CD4-positive, alpha-beta T cell (primary cell): Measurements from ENCODE around the gene ZNF302. TPM values are rescaled to one million over a fixed set of nuclear protein-coding genes. Genes with fewer than 3 reads are reported as not detected.

Experiments used
- ATAC-seq: fragments of 200-7000 bp; cut with Tn5 transposase; one replicate; pipeline ENCODE4 v1.10.0; 2022; ENCODE audit warnings: mild to moderate bottlenecking; ENCODE audit not compliant: poor library complexity
- CTCF ChIA-PET: fragments of 350-600 bp; sonication (Branson Sonifier 250); formaldehyde crosslinking; loops from one replicate; lab custom pipeline; 2021; ENCODE audit warnings: antibody characterized with exemption, inconsistent platforms; lab: Charles Lee
- POLR2A ChIA-PET: fragments of 350-600 bp; sonication (Branson Sonifier 250); formaldehyde crosslinking; loops from one replicate; lab custom pipeline; 2021; ENCODE audit warnings: antibody characterized with exemption, inconsistent platforms; lab: Charles Lee
- DNase-seq, 14 experiments: peaks; one replicate each; pipeline ENCODE4 v3.0.0-alpha.2; 2013 to 2020; ENCODE audit warnings: mixed read lengths in 2 of 14
- H3K27ac ChIP-seq, 2 donors: one replicate each; pipeline versions ENCODE4 v1.5.1 to v1.7.0; 2013; ENCODE audit warnings: low read length in 2 of 2, low read depth in 1 of 2, mild to moderate bottlenecking in 1 of 2
- H3K27me3 ChIP-seq, 2 experiments: 1 replicate in 1 of 2; 2 replicates in 1 of 2; pipeline versions ENCODE4 v1.6.1 to v1.7.0; 2013; ENCODE audit warnings: low read length in 2 of 2, control low read depth in 1 of 2, mild to moderate bottlenecking in 1 of 2, moderate library complexity in 1 of 2; ENCODE audit not compliant: insufficient read depth in 2 of 2, control insufficient read depth in 1 of 2
- H3K36me3 ChIP-seq: one replicate; pipeline ENCODE4 v1.6.1; 2013; ENCODE audit warnings: low read length, control low read depth; ENCODE audit not compliant: insufficient read depth
- H3K4me1 ChIP-seq: one replicate; pipeline ENCODE4 v1.6.1; 2013; ENCODE audit warnings: low read length, control low read depth; ENCODE audit not compliant: insufficient read depth
- H3K4me3 ChIP-seq: one replicate; pipeline ENCODE4 v1.5.1; 2013; ENCODE audit warnings: mild to moderate bottlenecking, low read length, moderate library complexity
- H3K9me3 ChIP-seq, 2 experiments: 1 replicate in 1 of 2; 2 replicates in 1 of 2; pipeline versions ENCODE4 v1.6.1 to v1.7.0; 2013; ENCODE audit warnings: low read length in 2 of 2, mild to moderate bottlenecking in 2 of 2, control low read depth in 1 of 2, moderate library complexity in 1 of 2; ENCODE audit not compliant: control insufficient read depth in 1 of 2, insufficient read depth in 1 of 2
- H3K27ac Mint-ChIP-seq: one replicate; pipeline ENCODE4 v1.8.0; 2020; ENCODE audit warnings: mixed read lengths
- H3K27me3 Mint-ChIP-seq: one replicate; pipeline ENCODE4 v1.8.0; 2021; ENCODE audit warnings: mixed read lengths
- H3K36me3 Mint-ChIP-seq: one replicate; pipeline ENCODE4 v1.8.0; 2021; ENCODE audit warnings: low read depth, mixed read lengths
- H3K4me1 Mint-ChIP-seq: one replicate; pipeline ENCODE4 v1.8.0; 2021; ENCODE audit warnings: low read depth, mixed read lengths
- H3K4me3 Mint-ChIP-seq: one replicate; pipeline ENCODE4 v1.8.0; 2020; ENCODE audit warnings: mild to moderate bottlenecking, mixed read lengths
- H3K9me3 Mint-ChIP-seq: one replicate; pipeline ENCODE4 v1.8.0; 2020; ENCODE audit warnings: mixed read lengths
- intact Hi-C, 2 experiments: fragments of 100-400 bp; cut with DNase I in 1 of 2; cut with micrococcal nuclease in 1 of 2; formaldehyde crosslinking; loops; one replicate each; pipeline versions ENCODE4 v1.15.1 to v1.9.0; 2023 to 2025; cut with DNase I, micrococcal nuclease
- total RNA-seq, 174 experiments: library from RNA in 2 of 174; stranded (reverse) in 2 of 174; gene quantifications; one replicate each; pipeline ENCODE4 v1.2.3 and lab custom pipeline; 2021 to 2026
- TF ChIP-seq, protein P1 (sequence below): fragments of 200-600 bp; IDR thresholded peaks from one replicate; pipeline ENCODE4 v1.8.0; 2022; ENCODE audit warnings: antibody characterized with exemption, mild to moderate bottlenecking

ZNF302 gene
- total RNA-seq, 2 experiments from 2014 or later: 12.2 to 12.9 TPM

DNA sequence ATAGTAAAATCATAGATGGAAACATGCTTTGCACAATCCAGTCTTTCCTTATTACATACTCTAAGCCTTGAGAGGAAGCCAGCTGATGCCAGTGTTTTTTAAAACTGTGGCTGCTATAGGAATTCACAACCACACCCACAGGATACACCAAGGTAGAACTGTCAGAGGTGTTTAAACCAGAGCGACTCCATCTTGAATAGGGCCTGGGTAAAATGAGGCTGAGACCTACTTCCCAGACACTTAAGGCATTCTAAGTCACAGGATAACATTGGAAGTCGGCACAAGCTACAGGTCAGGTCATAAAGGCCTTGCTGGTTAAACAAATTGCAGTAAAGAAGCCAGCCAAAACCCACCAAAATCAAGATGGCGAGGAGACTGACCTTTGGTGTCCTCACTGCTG lies 2.2 kb upstream of the ZNF302 start:
- CTCF ChIA-PET: no interaction called here
- H3K4me1 ChIP-seq: peaks cover 23% of the 10 kb centered on the region

DNA sequence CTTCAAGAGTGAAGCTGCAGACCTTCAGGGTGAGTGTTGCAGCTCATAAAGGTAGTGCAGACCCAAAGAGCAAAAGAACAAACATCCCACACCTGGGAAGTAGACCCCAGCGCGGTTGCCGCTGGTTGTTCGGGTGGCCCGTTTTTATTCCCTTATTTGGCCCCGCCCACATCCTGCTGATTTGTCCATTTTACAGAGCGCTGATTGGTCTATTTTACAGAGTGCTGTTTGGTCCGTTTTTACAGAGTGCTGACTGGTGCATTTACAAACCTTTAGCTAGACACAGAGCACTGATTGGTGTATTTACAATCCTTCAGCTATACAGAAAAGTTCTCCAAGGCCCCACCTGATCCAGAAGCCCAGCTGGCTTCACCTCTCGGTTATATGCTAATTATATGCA lies 1.6 kb upstream of the ZNF302 start:
- peak overlapping the region; percentile 99 for H3K27ac Mint-ChIP-seq
- ATAC-seq: no peak
- CTCF ChIA-PET: interaction anchor here (1.2 kb wide), 1 partner anchor 49 kb away, joined by 3 read pairs; no protein-coding TSS in a partner anchor

More for the DNA sequence above, 2.2 kb upstream of the ZNF302 start:
- peaks cover 35% of the 10 kb centered on the region for H3K4me1 Mint-ChIP-seq
- Histone ChIP-seq H3K27me3 (no peaks in the 10 kb centered on the region), H3K27ac (no peak overlapping the region), H3K36me3 (peaks cover 16% of the 10 kb centered on the region), H3K9me3 (no peaks in the 10 kb centered on the region), H3K4me3 (no peak overlapping the region)
- peaks cover 7% of the 10 kb centered on the region for H3K9me3 Mint-ChIP-seq
- intact Hi-C loops: loop anchor here (5.0 to 10.0 kb wide), 5 partner anchors 33 to 503 kb away; partner anchors contain the start of genes GPI (in 1 of the 2), GRAMD1A (in 1 of the 2), LSM14A (in 1 of the 2) and PDCD2L (in 1 of the 2)
- ATAC-seq: no peak
- H3K36me3 Mint-ChIP-seq: peaks cover 46% of the 10 kb centered on the region
- no peak overlapping the region for H3K27ac Mint-ChIP-seq
- peaks cover 22% of the 10 kb centered on the region for H3K27me3 Mint-ChIP-seq
- no peak for DNase-seq
- H3K4me3 Mint-ChIP-seq: peak overlapping the region; percentile 17
- TF ChIP-seq, protein P1, sequence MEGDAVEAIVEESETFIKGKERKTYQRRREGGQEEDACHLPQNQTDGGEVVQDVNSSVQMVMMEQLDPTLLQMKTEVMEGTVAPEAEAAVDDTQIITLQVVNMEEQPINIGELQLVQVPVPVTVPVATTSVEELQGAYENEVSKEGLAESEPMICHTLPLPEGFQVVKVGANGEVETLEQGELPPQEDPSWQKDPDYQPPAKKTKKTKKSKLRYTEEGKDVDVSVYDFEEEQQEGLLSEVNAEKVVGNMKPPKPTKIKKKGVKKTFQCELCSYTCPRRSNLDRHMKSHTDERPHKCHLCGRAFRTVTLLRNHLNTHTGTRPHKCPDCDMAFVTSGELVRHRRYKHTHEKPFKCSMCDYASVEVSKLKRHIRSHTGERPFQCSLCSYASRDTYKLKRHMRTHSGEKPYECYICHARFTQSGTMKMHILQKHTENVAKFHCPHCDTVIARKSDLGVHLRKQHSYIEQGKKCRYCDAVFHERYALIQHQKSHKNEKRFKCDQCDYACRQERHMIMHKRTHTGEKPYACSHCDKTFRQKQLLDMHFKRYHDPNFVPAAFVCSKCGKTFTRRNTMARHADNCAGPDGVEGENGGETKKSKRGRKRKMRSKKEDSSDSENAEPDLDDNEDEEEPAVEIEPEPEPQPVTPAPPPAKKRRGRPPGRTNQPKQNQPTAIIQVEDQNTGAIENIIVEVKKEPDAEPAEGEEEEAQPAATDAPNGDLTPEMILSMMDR: no peak
- POLR2A ChIA-PET: interaction anchor here (1.3 kb wide), 1 partner anchor 58 kb away, joined by 5 read pairs; the partner anchor contains the start of gene ZNF181

DNA sequence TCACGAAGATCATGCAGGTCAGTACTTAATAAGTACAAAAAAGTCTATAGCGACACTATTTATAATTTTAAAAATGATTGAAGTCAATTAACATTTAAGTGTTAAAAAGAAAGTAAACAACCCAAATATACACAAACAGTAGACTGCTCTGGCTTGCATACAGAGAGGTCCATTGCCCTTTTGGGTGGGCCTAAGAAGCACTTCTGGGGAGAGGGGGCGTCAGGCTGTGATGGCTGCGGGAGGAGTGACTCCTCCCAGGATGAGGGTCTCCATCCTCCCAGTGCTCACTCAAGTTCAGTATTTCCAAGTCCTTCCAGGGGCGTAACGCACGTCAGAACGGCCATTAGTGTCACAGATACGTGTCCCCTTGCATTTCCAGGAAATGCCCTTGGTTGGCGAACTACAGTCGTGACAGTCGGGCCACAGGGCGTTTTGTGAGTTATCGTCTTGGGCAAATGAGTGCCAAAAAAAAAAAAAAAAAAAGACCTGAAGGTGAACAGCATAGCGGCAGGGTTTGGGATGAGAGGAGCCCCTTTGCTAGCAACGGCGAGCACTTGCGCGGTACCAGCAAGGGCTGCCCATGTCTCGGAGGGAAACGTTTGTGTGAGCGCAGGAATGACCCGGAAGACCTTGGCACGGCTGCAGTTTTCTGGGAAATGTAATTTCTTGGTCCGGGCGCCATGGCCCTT lies 637 bp upstream of the ZNF302 start, which contains the start of gene SCGB2B2:
TSS of gene SCGB2B2 (minus strand) at position 463 of the 689 bp plus-strand sequence. CDS start 82,596 bp downstream, outside the sequence.
- Mint-ChIP-seq H3K27me3 (peaks cover 22% of the 10 kb centered on the region), H3K27ac (peak within 1 kb of the TSS; percentile 99), H3K36me3 (peaks cover 62% of the 10 kb centered on the region), H3K4me3 (peak within 1 kb of the TSS; percentile 99), H3K4me1 (peaks cover 35% of the 10 kb centered on the region), H3K9me3 (peaks cover 7% of the 10 kb centered on the region)
- Histone ChIP-seq H3K4me1 (peaks cover 23% of the 10 kb centered on the region), H3K27me3 (no peaks in the 10 kb centered on the region), H3K4me3 (peak within 1 kb of the TSS; percentile 60), H3K36me3 (peaks cover 27% of the 10 kb centered on the region), H3K9me3 (peaks cover 0 to 14% of the 10 kb centered on the region in 2 experiments), H3K27ac (peak within 1 kb of the TSS; percentile 85 to 88)
- POLR2A ChIA-PET: interaction anchor here (0.9 to 1.8 kb wide), 16 partner anchors 8 to 1812 kb away, joined by 3 to 18 read pairs (median 4); partner anchors contain the start of genes GRAMD1A, LSM14A, ZNF181 and ZNF30
- intact Hi-C loops: loop anchor here (1.0 to 10.0 kb wide), 9 partner anchors 35 to 505 kb away; partner anchors contain the start of genes ZNF599 (in 2 of the 2), GPI (in 1 of the 2), GRAMD1A (in 1 of the 2) and LSM14A (in 1 of the 2)
- peak in 11 of 14 experiments; percentile 69 to 92 (median 76) for DNase-seq
- peak; percentile 73 for ATAC-seq
- CTCF ChIA-PET: interaction anchor here (1.0 to 1.2 kb wide), 3 partner anchors 37 to 57 kb away, joined by 3 to 4 read pairs (median 3); no protein-coding TSS in a partner anchor
- TF ChIP-seq, protein P1: no peak

More for the DNA sequence above, 1.6 kb upstream of the ZNF302 start:
- POLR2A ChIA-PET: interaction anchor here (1.3 kb wide), 1 partner anchor 58 kb away, joined by 5 read pairs; the partner anchor contains the start of gene ZNF181
- peaks cover 53% of the 10 kb centered on the region for H3K36me3 Mint-ChIP-seq
- H3K9me3 ChIP-seq: peaks cover 0 to 5% of the 10 kb centered on the region in 2 experiments
- no peak for DNase-seq
- peaks cover 23% of the 10 kb centered on the region for H3K4me1 ChIP-seq
- intact Hi-C loops: loop anchor here (2.0 to 10.0 kb wide), 6 partner anchors 34 to 504 kb away; partner anchors contain the start of genes GPI (in 1 of the 2), GRAMD1A (in 1 of the 2), LSM14A (in 1 of the 2) and PDCD2L (in 1 of the 2)
- H3K27ac ChIP-seq: no peak overlapping the region
- H3K27me3 ChIP-seq: no peaks in the 10 kb centered on the region
- peak overlapping the region; percentile 99 for H3K4me3 Mint-ChIP-seq
- peaks cover 35% of the 10 kb centered on the region for H3K4me1 Mint-ChIP-seq
- H3K36me3 ChIP-seq: peaks cover 18% of the 10 kb centered on the region
- H3K9me3 Mint-ChIP-seq: peaks cover 7% of the 10 kb centered on the region
- TF ChIP-seq, protein P1: no peak
- H3K27me3 Mint-ChIP-seq: peaks cover 22% of the 10 kb centered on the region
- H3K4me3 ChIP-seq: no peak overlapping the region
